Thoracic aorta (tissue), 2 donors: ENCODE results near the gene XYLT2. TPM values are rescaled to one million over a fixed set of nuclear protein-coding genes. Genes with fewer than 3 reads are reported as not detected.

Source experiments
- ATAC-seq: fragments of 150-250 bp; one replicate; pipeline ENCODE4 v1.8.0; 2017; ENCODE audit warnings: low read depth; ENCODE audit not compliant: insufficient number of reproducible peaks, low FRiP score
- DNase-seq: peaks from one replicate; pipeline ENCODE4 v3.0.0-alpha.2; 2020; ENCODE audit warnings: low spot score
- H3K27ac ChIP-seq, 2 donors: fragments of 200-600 bp; sonication (generic); 1 replicate in 1 of 2; 2 replicates in 1 of 2; pipeline ENCODE4 v1.5.1; 2016; ENCODE audit warnings: mild to moderate bottlenecking in 2 of 2, moderate library complexity in 2 of 2
- H3K27me3 ChIP-seq: fragments of 200-600 bp; sonication (generic); replicated peaks from 2 replicates; pipeline ENCODE4 v1.6.0; 2016; ENCODE audit warnings: mild to moderate bottlenecking; ENCODE audit not compliant: insufficient read depth
- H3K36me3 ChIP-seq: fragments of 200-600 bp; sonication (generic); one replicate; pipeline ENCODE4 v1.5.1; 2016
- H3K4me1 ChIP-seq, 2 donors: fragments of 200-600 bp; sonication (generic); 1 replicate in 1 of 2; 2 replicates in 1 of 2; pipeline versions ENCODE4 v1.5.1 to v1.6.0; 2016; ENCODE audit warnings: low read depth in 2 of 2, mild to moderate bottlenecking in 1 of 2; ENCODE audit not compliant: control insufficient read depth in 1 of 2
- H3K4me3 ChIP-seq: fragments of 200-600 bp; sonication (generic); 2 replicates; pipeline ENCODE4 v1.5.1; 2016; ENCODE audit warnings: mild to moderate bottlenecking
- H3K9me3 ChIP-seq: fragments of 200-600 bp; sonication (generic); 2 replicates; pipeline ENCODE4 v1.5.1; 2016
- total RNA-seq, 2 donors: library from RNA; depleted of rRNA; stranded (reverse); fragments of >200 nt; gene quantifications; one replicate each; pipeline versions ENCODE4 v1.1.0 to v1.2.3, GENCODE V29; 2016
- TF ChIP-seq, protein P1 (sequence below): fragments of 200-600 bp; sonication (generic); IDR thresholded peaks from one replicate; pipeline ENCODE4 v1.5.1; 2019; ENCODE audit warnings: antibody characterized with exemption

XYLT2 gene
- total RNA-seq, 2 donors from 2014 or later: 17.6 to 26.4 TPM

DNA sequence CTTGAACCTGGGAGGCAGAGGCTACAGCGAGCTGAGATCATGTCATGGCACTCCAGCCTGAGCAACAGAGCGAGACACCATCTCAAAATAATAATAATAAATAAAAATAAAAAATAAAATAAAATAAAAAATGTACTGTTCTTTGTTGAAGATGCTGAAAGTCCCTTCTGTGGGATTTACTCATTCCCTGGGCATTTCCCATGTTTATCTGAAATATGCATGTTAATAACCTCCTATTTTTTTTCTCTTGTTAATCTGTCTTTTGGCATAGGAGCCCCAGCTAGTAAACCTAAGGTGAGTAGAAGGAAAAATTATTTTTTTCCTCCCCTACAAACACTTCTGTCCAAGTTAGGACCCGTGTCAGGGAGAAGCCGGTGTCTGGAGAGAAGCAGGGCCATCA is 37.3 kb upstream of the XYLT2 start:
- DNase-seq (no peak), ATAC-seq (no peak)
- no peaks in the 10 kb centered on the region for H3K36me3 ChIP-seq
- TF ChIP-seq, protein P1, sequence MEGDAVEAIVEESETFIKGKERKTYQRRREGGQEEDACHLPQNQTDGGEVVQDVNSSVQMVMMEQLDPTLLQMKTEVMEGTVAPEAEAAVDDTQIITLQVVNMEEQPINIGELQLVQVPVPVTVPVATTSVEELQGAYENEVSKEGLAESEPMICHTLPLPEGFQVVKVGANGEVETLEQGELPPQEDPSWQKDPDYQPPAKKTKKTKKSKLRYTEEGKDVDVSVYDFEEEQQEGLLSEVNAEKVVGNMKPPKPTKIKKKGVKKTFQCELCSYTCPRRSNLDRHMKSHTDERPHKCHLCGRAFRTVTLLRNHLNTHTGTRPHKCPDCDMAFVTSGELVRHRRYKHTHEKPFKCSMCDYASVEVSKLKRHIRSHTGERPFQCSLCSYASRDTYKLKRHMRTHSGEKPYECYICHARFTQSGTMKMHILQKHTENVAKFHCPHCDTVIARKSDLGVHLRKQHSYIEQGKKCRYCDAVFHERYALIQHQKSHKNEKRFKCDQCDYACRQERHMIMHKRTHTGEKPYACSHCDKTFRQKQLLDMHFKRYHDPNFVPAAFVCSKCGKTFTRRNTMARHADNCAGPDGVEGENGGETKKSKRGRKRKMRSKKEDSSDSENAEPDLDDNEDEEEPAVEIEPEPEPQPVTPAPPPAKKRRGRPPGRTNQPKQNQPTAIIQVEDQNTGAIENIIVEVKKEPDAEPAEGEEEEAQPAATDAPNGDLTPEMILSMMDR: no peak
- H3K4me3 ChIP-seq: no peak overlapping the region
- H3K27me3 ChIP-seq: no peaks in the 10 kb centered on the region
- H3K27ac ChIP-seq: no peak overlapping the region
- H3K4me1 ChIP-seq: peaks cover 11 to 17% of the 10 kb centered on the region in 2 donors
- H3K9me3 ChIP-seq: no peaks in the 10 kb centered on the region

DNA sequence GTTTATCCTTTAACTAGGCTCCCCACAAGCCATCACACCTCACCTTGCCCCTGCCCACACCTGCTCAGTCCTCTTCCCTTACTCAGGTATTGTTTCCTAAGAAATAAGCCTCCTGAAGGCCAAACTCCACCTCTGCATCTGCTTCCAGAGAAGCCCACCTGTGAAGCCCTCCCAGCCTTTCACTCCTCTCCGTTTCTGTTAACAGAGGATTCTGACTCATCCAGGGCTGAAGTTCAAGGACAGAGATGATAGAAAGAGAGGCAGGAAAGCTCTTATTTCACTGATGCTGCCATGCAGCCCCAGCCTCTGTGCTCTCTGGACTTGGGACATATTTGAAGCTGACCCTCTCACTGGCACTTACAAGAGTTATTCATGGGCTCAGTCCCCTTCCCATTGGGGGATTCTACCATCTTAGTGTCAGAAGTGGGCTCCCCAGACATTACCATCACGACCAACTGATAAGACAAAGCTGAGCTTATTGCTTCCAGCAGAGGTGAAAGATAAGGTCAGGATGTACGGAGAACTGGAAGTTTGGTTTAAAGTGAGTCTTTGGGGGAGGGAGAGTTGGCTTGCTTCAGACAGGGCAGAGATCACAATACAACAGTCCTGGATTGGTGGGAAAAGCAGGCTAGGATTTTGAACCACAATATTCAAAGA is 35.3 kb upstream of the XYLT2 start:
- peaks cover 0 to 3% of the 10 kb centered on the region in 2 donors for H3K4me1 ChIP-seq
- H3K27ac ChIP-seq: no peak overlapping the region
- H3K9me3 ChIP-seq: no peaks in the 10 kb centered on the region
- no peaks in the 10 kb centered on the region for H3K27me3 ChIP-seq
- ATAC-seq: no peak
- DNase-seq: no peak
- H3K4me3 ChIP-seq: no peak overlapping the region
- TF ChIP-seq, protein P1: no peak
- no peaks in the 10 kb centered on the region for H3K36me3 ChIP-seq

DNA sequence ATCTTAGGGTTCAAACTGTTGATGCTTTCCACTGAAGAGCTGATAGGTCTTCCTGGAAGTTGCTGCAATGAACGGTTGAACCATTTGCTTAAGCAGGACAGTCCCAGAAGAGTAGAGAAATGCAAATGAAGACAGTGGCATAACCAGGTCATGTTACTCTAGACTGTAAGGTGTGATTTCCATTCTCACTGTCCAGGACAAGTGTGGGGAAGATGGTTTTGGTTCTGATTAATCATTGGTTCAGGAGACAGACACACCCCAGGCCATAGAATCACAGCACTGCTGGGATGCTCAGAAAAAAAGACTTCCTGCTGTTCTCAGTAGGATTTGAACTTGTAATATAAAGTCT is 34.8 kb upstream of the XYLT2 start:
- ATAC-seq: no peak
- no peaks in the 10 kb centered on the region for H3K4me1 ChIP-seq
- no peaks in the 10 kb centered on the region for H3K9me3 ChIP-seq
- no peak for DNase-seq
- H3K4me3 ChIP-seq: no peak overlapping the region
- TF ChIP-seq, protein P1: no peak
- no peak overlapping the region for H3K27ac ChIP-seq
- no peaks in the 10 kb centered on the region for H3K36me3 ChIP-seq
- no peaks in the 10 kb centered on the region for H3K27me3 ChIP-seq

DNA sequence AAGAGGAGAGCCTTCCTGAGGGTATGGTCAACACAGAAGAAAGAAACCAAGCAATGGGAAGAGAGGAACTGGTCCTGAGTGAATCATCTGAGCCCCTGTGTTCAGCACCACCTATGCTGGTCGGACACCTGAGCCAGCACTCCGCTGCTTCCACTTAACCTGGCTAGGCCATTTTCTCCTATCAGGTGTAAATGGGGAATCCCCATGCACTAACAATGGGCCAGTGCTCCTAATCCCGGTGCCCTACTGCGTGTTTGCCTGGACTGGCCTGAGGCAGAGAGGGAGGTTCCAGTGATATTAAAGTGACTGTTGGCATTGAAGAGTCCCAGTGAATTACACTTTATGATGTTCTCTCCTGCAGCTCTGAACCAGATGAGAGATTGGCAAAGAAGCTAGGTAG is 34.4 kb upstream of the XYLT2 start:
- H3K27ac ChIP-seq: no peak overlapping the region
- no peaks in the 10 kb centered on the region for H3K36me3 ChIP-seq
- no peaks in the 10 kb centered on the region for H3K27me3 ChIP-seq
- TF ChIP-seq, protein P1: no peak
- no peaks in the 10 kb centered on the region for H3K9me3 ChIP-seq
- H3K4me3 ChIP-seq: no peak overlapping the region
- no peak for DNase-seq
- no peak for ATAC-seq
- H3K4me1 ChIP-seq: no peaks in the 10 kb centered on the region

DNA sequence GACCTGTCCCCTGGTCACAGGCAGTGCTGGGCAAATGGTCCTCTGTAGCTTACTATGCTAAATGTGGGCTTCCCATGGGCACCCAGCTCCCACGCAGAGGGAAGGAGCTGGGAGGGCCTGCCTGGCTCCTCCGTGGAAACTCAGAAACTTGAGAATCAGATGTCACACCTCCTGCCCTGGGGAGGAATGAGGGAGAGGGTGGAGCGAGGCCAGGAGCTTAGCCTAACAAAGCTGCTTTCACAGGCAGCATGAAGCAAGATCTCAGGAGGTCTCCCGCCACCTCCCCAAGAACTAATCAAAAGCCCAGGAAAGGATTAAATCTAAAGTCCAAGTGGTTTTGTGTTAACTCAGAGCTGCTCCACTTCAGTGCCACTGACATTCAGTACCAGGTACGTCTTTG is 33.6 kb upstream of the XYLT2 start:
- no peaks in the 10 kb centered on the region for H3K27me3 ChIP-seq
- TF ChIP-seq, protein P1: no peak
- ATAC-seq: no peak
- no peak for DNase-seq
- H3K27ac ChIP-seq: no peak overlapping the region
- H3K4me1 ChIP-seq: no peaks in the 10 kb centered on the region
- no peak overlapping the region for H3K4me3 ChIP-seq
- H3K36me3 ChIP-seq: no peaks in the 10 kb centered on the region
- no peaks in the 10 kb centered on the region for H3K9me3 ChIP-seq
